Thyroid gland (tissue), 4 donors: ENCODE results near the gene VAV3.

ENCODE experiments used
- POLR2A ChIP-seq, 2 donors: fragments of 450-650 bp; IDR thresholded peaks; one replicate each; pipeline ENCODE4 v1.6.1; 2017; ENCODE audit warnings: antibody characterized with exemption in 2 of 2, mild to moderate bottlenecking in 2 of 2, moderate library complexity in 1 of 2
- TF ChIP-seq, protein P1 (sequence below), 6 experiments: fragments of 200-600 bp in 3 of 6; fragments of 450-650 bp in 3 of 6; sonication (generic) in 3 of 6; IDR thresholded peaks; one replicate each; pipeline ENCODE4 v1.5.1; 2016 to 2019; ENCODE audit warnings: antibody characterized with exemption in 6 of 6, mild to moderate bottlenecking in 2 of 6, inconsistent platforms in 1 of 6, moderate library complexity in 1 of 6

DNA sequence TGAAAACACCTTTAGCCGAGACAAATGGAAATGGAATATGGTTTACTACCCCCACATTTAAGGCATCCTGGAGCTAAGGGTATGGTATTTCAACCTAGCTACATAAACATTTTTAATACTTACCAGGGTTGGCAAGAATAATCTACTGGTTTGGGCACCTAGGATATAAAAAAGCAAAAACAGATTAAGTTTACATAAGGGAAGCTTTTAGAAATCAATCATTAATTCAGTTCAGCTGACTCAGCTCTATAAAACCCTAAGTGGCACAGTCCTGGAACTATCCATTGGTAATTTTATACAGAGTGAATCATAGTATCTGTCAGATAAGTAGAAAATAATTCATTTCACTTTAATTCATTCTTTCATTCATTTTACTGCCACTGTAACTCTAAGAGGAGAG lies 355.2 kb downstream of the VAV3 start:
- TF ChIP-seq, protein P1, sequence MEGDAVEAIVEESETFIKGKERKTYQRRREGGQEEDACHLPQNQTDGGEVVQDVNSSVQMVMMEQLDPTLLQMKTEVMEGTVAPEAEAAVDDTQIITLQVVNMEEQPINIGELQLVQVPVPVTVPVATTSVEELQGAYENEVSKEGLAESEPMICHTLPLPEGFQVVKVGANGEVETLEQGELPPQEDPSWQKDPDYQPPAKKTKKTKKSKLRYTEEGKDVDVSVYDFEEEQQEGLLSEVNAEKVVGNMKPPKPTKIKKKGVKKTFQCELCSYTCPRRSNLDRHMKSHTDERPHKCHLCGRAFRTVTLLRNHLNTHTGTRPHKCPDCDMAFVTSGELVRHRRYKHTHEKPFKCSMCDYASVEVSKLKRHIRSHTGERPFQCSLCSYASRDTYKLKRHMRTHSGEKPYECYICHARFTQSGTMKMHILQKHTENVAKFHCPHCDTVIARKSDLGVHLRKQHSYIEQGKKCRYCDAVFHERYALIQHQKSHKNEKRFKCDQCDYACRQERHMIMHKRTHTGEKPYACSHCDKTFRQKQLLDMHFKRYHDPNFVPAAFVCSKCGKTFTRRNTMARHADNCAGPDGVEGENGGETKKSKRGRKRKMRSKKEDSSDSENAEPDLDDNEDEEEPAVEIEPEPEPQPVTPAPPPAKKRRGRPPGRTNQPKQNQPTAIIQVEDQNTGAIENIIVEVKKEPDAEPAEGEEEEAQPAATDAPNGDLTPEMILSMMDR (IDR thresholded peaks at IDR 0.05) = no peak
- TF ChIP-seq POLR2A (IDR thresholded peaks at IDR 0.05) = no peak
